IPS DF 4.7 (cell line): Measurements from ENCODE around the gene SFT2D2.

Experiments
- DNase-seq: peaks from one replicate; pipeline ENCODE4 v3.0.0-alpha.2; 2013; ENCODE audit warnings: low spot score; ENCODE audit errors: extremely low read depth

The SFT2D2 gene

DNA sequence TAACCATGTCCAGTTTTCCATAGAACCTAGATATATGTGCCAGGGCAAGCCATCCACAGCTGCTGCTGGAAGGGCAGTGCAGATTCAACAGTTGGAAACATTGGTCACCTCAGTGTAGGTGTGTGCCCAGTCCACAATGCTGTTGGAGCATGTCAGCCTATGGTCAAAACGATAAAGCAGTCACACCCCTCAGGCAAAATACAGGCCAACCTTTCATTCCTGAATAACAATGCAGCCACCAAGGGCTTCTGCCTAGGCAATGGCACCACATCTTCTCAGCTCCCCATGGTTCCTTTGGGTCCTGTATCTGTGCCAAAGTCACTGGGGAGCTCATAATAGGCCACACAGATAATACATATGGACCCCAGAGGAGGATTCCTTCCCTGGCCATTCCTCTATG lies 39.8 kb downstream of the SFT2D2 start:
- no peak for DNase-seq

DNA sequence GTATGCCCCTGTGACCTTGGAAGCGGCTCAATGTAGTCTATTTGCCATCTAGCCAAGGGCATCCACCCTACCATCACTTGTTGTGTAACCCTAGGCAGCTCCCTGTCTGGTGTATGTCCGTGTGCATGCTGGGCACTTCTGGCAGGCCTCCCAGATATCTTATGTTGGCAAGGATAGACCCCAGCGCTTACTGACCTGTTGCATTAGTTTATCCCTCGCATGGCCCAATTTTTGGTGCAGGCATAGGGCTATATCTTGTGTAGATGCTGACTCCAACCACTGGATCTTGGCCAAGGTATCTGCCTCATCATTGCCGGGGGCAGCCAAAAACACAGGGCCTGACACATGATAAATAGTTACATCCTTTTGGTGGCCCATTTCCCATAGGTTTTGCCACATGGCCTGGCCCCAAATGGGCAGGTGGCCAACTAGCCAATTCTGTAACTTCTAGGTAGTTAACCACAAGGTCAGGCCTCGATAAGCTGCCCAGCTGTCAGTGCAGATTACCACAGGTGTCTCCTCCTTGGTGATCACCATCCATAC lies 40.9 kb downstream of the SFT2D2 start:
- DNase-seq: no peak

DNA sequence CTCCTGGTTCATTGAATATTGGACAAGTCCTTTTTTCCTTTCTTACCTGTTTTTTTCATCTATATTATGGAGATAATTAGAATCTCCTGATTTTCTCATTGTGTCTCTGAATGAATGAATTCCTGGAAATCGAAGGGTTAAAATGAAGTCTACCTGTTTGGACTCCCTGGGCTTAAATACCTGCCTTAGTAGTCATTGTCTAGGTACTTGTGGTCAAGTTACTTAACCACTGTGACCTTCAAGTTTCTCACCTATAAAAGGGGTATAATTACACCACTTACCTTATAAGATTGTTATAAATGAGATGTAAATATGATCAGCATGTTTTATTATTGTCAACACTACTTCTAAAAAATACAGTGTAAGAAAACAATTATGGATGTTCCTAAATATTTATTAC lies 45.8 kb downstream of the SFT2D2 start:
- DNase-seq: no peak

DNA sequence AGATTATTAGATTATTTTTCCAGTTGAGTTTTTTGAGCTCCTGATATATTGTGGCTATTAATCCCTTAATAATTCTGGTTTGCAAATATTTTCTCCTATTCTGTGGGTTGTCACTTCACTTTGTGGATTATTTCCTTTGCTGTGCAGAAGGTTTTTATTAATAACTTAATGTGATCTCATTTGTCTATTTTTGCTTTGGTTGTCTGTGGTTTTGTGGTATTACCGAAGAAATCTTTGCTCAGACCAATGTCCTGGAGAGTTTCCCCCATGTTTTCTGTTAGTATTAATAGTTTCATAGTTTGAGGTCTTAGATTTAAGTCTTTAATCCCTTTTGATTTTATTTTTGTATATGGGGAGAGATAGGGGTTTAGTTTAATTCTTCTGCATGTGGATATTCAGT lies 47.8 kb downstream of the SFT2D2 start:
- DNase-seq: no peak

DNA sequence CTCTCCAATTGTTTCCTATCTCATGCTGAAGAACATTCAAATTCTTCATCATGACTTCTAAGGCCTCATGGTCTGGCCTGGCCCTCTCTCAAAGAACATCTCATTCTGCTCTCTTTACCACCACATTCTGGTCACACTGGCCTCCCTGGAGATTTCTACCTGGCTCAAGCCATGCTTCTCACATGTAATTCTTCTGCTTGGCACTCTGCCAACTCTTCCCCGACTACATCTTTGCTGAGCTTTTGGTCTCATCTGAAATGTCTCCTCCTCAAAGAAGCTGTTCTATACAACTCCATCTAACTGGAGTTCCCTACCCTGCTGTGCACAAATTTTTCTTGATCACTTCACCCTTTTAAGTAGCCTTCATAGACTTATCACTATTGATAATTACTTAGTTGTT lies 53.4 kb downstream of the SFT2D2 start:
- no peak for DNase-seq

DNA sequence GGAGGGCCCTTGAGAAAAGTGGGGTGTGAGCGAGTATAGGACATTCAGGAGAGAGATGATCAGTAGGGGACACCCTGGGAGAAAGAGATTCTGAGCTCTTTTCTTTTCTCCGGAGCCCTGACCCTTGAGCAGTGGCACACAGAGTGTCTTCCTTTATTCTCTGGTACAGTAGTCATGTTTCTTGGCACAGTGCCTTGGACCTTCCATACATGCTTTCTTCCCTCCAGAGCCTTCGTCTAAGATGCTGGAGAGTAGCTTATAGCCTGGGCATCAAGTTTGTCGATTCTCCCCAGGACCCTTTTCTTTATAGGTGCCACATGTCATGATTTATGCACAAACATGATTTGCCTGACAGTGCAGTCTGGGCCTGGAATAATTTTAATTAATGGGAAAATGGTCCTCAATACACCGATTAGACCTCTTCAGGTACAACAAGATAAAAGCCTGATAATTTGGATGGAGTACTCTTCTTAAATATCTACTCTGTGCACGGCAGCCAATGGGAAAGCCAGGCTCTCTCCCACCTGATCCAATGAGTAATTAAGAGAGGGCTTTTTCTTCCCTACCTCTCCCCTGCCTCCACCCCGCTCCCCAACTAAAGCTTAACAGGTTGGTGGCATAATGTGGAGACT lies 54.6 kb downstream of the SFT2D2 start, which contains the start of gene TBX19:
Gene TBX19, plus strand, starts transcription at position 582 of the 632 bp plus-strand sequence. CDS start 214 bp downstream, outside the sequence.
- DNase-seq: no peak

DNA sequence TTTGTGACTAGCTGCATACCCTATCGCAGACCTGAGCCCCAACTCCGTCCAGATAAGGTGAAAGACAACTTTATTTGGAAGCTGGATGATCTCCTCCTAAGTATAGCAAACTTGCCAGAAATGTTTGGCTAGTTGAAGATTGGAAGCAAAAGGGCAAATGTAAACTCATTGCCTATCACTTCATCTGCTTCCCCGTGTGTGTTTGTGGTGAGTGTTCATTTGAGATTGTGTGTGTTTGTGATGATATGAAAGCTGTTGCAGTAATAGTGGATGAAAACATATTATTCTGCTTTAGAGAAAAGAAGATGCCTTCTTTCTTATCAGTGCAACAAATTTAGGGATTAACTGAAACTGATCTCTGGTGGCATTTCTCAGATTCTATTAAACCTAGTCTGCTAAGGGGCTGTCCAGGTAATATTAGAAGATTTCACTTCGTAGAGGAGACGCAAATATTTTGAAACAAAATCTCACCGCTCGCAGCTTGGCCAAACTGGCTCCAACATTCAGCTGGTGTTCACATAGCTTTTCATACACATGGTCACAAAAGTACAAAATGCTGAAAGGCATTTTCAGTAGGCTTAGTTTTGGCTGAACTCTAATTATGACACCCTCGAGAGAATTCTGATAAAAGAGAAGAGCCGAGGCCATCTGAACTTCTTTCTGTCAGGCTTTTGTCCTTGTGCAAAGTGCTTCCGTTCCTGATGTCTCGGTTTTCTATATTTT lies 56.0 kb downstream of the SFT2D2 start:
- DNase-seq: no peak

DNA sequence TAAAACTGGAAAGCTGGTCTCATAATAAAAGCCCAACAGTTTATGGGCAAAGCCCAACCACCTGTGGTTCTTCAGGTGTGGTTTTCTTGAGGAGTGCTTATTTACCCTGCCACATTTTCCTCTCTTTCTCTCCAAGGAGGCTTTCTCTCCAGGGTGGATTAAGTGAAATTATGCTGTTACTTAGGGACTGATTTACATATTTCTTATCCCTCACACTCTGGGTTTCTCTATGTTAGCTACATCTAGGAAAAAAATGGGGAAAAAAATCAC lies 59.7 kb downstream of the SFT2D2 start:
- DNase-seq: no peak

DNA sequence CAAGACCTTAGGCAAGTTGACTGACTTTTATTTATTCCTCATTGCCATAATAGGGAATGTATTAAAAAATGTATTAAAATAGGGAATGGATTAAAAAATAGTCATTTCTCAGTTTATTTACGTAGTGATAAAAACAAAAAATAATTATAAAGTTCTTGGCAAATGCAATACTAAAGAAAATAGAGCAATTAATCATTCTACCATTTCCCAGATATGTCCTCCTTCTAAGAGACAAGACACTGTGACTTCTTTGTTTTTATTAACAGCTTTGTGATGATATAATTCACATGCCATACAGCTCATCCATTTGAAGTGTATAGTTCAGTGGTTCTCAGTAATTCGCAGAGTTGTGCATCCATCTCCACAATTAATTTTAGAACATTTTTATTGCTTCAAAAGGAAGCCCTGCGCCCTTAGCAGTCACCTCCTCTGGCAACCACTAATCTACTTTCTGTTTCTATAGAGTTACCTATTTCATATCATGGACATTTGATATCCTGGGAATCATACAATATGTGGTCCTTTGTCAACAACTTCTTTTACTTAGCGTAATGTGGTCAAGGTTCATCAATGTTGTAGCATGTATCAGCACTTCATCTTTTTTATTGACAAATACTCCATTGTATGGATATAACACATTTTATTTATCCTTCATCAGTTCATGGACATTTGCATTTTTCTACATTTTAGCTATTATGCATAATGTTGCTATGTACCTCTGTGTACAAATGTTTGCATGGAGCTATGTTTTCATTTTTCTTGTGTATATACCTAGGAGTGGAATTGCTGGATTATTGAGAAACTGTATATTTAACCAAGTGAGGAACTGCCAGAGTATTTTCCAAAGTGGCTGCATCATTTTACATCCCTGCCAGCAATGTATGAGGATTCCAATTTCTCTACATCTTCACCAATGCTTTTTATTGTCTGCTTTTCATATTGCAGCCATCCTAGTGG lies 60.4 kb downstream of the SFT2D2 start:
- DNase-seq: no peak

DNA sequence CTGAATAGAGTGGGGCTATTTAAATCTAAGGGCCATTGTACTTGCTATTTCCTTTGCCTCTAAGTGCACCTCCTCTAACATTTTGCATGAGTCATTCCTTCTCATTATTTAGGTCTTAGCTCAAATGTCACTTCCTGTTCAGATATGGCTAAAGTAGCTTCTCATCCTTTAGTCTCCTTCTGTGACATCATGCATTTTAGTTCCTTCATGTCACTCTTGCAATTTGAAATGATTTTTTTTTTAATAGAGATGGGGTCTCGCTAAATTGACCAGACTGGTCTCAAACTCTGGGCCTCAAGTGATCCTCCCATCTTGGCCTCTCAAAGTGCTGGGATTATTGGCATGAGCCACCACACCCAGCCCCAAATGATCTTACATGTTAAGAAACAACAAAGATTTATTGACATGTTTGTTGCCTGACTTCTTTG lies 61.4 kb downstream of the SFT2D2 start:
- DNase-seq: no peak

DNA sequence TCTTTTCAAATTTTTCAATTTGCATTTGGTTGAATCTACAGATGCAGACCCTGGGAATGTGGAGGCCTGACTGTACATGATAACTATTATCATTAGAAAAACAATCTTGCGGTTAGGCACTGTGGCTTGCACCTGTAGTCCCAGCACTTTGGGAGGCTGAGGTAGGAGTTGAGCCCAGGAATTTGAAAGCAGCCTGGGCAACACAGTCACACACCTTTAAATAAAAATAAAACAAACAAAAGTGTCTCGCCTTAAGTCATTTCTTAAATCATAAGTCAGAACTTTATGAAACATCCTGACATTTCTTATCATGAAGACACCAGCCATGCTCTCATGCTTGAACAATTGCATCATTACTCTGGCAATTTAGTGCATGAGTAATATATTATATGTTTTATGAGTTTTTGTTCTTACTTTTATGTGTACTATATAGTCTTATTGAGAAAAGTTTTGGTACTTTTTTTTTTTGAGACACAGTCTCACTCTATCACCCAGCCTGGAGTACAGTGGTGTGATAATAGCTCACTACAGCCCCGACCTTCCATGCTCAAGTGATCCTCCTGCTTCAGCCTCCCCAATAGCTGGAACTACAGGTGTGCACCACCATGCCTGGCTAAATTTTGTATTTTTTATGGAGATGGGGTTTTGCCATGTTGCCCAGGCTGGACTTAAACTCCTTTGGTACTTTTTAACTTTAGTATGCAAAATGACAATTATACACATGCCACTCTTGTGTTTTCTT lies 62.7 kb downstream of the SFT2D2 start:
- no peak for DNase-seq

DNA sequence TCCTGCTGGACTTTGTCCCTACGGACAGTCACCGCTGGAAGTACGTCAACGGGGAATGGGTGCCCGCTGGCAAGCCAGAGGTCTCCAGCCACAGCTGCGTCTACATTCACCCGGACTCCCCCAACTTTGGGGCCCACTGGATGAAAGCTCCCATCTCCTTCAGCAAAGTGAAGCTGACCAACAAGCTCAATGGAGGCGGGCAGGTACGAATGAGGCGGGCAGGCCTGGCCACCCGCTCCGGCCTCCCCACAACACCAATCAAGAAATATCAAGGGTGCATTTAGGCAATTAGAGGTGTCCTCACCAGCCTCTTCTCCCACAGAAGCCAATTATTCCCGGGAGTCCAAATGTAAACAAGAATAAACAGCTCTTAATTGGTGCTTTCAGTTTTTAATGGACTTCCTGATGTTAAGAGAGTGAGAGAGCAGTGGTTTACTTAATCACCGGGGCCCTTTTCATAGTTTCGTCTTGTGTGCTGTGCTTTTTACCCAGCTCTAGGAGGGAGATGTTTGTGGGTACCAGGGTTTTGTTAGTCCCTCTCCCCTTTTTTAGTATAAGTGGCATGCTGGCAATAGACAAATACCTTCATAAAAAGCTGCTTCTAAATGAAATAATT lies 65.5 kb downstream of the SFT2D2 start:
- DNase-seq: no peak

DNA sequence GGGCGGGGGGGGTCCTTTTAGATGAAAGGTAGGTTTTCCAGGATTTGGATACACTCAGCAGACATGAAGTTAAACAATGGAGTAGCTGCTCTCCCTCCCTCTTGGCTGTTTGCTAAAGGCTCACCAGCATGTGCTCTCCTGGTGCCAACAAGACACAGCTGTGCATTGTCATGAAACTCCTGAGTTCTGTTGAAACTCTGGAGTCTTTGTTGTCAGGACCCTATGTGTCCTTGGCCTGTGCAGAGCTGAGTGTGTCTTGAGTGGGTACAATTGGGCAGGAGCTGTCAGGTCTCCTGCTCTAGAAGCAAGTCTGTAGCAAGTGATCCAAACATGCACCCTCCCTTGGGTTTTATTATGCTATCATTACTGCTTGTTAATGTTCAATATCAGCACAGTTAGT lies 67.6 kb downstream of the SFT2D2 start:
- no peak for DNase-seq

DNA sequence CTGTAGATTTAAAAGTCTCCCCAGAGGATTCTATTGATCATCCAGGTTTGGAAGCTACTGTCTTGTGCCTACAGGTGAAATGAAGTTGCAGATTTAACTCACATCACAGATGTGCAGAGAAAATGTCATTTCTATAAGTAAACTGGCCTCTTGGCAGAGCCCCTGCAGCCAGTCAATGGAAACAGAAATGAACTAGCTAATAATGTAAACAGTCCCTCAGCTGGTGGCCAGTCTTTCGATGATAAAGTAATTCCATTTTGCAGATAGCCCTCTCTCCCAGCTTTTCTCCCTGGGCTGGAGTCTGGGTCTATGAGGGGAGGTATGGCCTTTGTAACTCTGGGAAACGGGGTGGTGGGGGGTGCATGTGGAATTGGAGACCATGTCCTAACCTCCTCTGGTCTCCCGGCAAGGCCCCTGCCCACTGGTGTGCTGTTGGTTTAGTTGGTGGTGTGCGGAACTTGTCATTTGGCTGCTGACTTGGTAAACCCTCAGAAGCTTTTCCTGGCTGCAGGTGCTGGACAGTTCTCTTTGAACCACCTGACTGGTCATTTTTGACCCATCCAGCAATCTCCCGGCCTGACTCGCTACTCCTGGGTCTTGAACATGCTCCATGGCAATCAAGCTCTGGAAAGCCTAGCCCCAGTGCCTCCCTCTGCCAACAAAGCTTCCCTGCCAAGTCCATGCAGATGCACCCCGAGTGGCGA lies 69.8 kb downstream of the SFT2D2 start:
- DNase-seq: no peak

DNA sequence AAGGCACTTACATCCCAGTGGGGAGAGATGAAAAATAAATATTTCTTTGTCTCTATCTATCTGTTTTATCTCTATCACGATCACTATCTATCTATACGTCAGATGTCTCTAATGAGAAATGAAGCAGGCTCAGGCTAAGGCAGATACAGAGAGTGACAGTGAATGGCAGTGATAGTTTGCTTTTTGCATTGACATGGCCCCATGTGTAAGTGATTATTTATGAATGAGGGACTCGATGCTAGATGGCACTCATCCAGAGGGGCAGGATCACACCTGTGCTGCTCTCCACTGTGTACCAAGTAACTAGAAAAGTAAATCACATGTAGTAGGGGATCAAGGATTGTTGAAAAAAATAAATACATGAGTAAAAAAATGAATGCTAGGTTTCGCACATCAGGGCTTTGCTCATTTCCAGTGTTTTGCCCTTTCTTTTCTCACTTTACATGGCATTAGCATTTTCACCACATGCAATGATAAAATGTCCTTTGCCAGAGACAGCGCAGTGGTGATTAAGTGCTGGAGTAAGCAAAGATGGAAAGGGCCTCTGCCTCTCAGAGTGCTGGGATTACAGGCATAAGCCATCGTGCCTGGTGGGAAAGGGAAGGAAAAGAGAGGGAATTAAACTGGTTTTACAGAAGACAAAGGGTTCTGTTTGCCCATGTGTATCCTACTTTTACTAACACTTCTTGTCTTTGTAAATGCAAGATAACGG lies 71.4 kb downstream of the SFT2D2 start:
- DNase-seq: no peak

DNA sequence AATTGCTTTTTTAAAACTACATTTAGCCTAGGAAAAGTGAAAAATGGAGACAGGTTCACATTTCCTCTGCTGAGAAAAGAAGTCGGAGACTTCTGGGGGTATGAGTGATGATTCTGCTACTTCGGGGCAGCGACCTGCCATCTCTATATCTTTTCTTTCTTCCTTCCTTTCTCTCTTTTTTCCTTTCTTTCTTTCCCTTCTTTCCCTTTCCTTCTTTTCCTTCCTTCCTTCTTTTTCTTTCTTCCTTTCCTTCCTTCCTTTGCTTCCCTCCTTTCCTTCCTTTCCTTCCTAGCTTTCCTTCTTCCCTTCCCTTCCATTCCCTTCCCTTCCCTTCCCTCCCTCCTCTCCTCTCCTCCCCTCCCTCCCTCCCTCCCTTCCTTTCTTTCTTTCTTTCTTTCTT lies 72.6 kb downstream of the SFT2D2 start:
- no peak for DNase-seq

DNA sequence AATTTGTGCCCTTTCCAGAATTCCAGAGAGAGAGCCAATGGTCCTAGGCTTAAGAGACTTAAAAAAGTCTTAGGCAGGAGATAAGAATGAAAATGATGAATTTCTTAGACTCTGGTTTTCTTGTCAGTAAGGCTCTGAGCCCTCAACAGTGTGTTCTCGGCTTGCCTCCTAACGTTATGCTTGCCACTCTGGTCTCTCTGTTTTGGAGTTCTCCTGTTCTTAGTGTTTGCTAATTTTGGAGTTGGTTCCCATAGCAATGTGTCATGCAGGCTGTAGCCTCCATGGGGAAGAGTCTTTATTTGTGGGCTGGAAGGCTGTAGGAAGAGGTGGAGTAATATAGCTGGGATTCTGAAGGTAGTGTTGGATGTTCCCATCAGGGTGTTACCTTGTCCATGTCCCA lies 74.8 kb downstream of the SFT2D2 start:
- no peak for DNase-seq

DNA sequence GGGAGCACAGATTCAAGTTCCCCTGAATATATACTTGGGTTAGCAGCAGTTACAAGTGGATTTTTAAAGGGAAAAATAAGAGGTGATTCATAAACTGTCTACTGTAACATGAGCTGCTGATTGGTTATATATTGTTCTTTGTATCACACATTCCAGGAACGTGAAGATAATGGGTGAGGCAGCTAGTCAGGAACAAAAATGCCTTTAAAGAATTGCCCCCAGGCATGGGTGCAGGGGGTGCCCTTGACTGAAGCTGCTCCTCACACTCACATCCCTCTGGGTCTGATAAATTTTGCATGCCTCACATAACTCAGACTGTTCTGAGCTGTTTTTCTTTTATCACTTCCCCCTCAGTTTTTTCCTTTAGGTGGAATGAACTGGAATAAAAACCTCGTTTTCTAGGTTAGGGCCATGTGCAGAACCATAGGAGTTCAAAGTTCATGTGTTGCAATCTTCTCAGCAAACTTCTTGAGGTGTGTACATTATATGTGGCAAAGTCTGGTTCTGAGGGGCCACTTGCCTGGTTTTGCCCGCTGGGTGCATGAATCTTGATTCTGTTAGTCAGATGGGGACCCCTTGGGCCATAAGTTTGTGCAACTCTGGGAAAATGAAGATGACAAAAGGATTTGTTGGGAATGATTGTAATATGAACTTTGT lies 76.0 kb downstream of the SFT2D2 start:
- no peak for DNase-seq
